ENCODE data around the gene DOCK3.

The DOCK3 gene

DNA sequence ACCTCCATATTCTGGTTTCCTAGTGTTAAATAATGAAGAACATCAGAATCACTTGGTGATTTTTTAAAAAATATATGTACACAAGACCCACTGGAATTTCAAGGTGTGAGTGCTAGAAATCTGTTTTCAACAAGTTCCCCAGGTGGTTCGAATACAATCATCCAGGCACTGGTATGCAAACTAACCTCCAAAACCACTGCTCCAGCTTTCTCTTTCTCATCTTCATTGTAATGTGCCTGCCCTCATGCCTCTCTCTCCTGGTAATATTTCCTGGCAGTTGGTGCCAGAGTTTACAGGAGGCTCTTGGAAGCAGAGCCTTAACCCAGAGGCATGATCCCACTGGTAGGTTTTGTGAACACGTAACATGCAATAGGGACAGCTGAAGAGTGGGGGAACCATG lies 547.2 kb downstream of the DOCK3 start:
- H3K27ac ChIP-seq (ENCODE audit: low read depth, low read length), result no peak overlapping the region
- H3K9me2 ChIP-seq (replicated peaks; ENCODE audit: control insufficient read depth, low read length), result no peaks in the 10 kb centered on the region
- H3K4me2 ChIP-seq (ENCODE audit: low read length), result no peak overlapping the region
- H3K9me3 ChIP-seq (ENCODE audit: control insufficient read depth, insufficient read depth, low read length), result no peaks in the 10 kb centered on the region
- H4K20me1 ChIP-seq (ENCODE audit: control insufficient read depth, insufficient read depth, low read depth, low read length), result no peaks in the 10 kb centered on the region
- peaks cover 4% of the 10 kb centered on the region; the same call in 1 of the 2 replicates for H3K27me3 ChIP-seq (ENCODE audit: control insufficient read depth, low read length)
- TF ChIP-seq EZH2phosphoT487 (IDR thresholded peaks at IDR 0.05; ENCODE audit: borderline replicate concordance, low read length), result no peak
- TF ChIP-seq CTCF (IDR thresholded peaks at IDR 0.05; ENCODE audit: low read depth, low read length, poor library complexity, severe bottlenecking), result no peak
- H3K79me2 ChIP-seq (ENCODE audit: control insufficient read depth, low read length), result no peaks in the 10 kb centered on the region
- H3K4me1 ChIP-seq (ENCODE audit: control insufficient read depth, low read length), result no peaks in the 10 kb centered on the region
- H3K4me3 ChIP-seq (ENCODE audit: low read length), result no peak overlapping the region
- no peaks in the 10 kb centered on the region for H3K36me3 ChIP-seq (ENCODE audit: control insufficient read depth, low read length)
- no peaks in the 10 kb centered on the region for H3F3A ChIP-seq (ENCODE audit: control insufficient read depth, insufficient read depth)

GRCh38 chr3:51224283-51224682 lies 549.6 kb downstream of the DOCK3 start:
- Histone ChIP-seq H3F3A (ENCODE audit: control insufficient read depth, insufficient read depth) (no peaks in the 10 kb centered on the region), H3K36me3 (ENCODE audit: control insufficient read depth, low read length) (no peaks in the 10 kb centered on the region), H3K4me3 (ENCODE audit: low read length) (no peak overlapping the region), H3K4me1 (ENCODE audit: control insufficient read depth, low read length) (no peaks in the 10 kb centered on the region), H3K4me2 (ENCODE audit: low read length) (no peak overlapping the region), H3K9me2 (replicated peaks; ENCODE audit: control insufficient read depth, low read length) (no peaks in the 10 kb centered on the region), H4K20me1 (ENCODE audit: control insufficient read depth, insufficient read depth, low read depth, low read length) (no peaks in the 10 kb centered on the region), H3K9me3 (ENCODE audit: control insufficient read depth, insufficient read depth, low read length) (no peaks in the 10 kb centered on the region), H3K27ac (ENCODE audit: low read depth, low read length) (no peak overlapping the region), H3K79me2 (ENCODE audit: control insufficient read depth, low read length) (no peaks in the 10 kb centered on the region), H3K27me3 (ENCODE audit: control insufficient read depth, low read length) (peaks cover 4% of the 10 kb centered on the region; the same call in 1 of the 2 replicates)
- no peak for TF ChIP-seq EZH2phosphoT487 (IDR thresholded peaks at IDR 0.05; ENCODE audit: borderline replicate concordance, low read length)

GRCh38 chr3:51224843-51225242 lies 550.1 kb downstream of the DOCK3 start:
- Histone ChIP-seq H3F3A (ENCODE audit: control insufficient read depth, insufficient read depth) (no peaks in the 10 kb centered on the region), H3K79me2 (ENCODE audit: control insufficient read depth, low read length) (no peaks in the 10 kb centered on the region), H3K9me3 (ENCODE audit: control insufficient read depth, insufficient read depth, low read length) (no peaks in the 10 kb centered on the region), H3K27ac (ENCODE audit: low read depth, low read length) (no peak overlapping the region), H3K4me1 (ENCODE audit: control insufficient read depth, low read length) (no peaks in the 10 kb centered on the region), H3K27me3 (ENCODE audit: control insufficient read depth, low read length) (peaks cover 4% of the 10 kb centered on the region; the same call in 1 of the 2 replicates), H3K4me3 (ENCODE audit: low read length) (no peak overlapping the region), H3K9me2 (replicated peaks; ENCODE audit: control insufficient read depth, low read length) (no peaks in the 10 kb centered on the region), H3K36me3 (ENCODE audit: control insufficient read depth, low read length) (no peaks in the 10 kb centered on the region), H3K4me2 (ENCODE audit: low read length) (no peak overlapping the region), H4K20me1 (ENCODE audit: control insufficient read depth, insufficient read depth, low read depth, low read length) (no peaks in the 10 kb centered on the region)
- no peak for TF ChIP-seq CTCF (IDR thresholded peaks at IDR 0.05; ENCODE audit: low read depth, low read length, poor library complexity, severe bottlenecking)

GRCh38 chr3:51242939-51243338 lies 568.2 kb downstream of the DOCK3 start:
- Histone ChIP-seq H3K4me1 (ENCODE audit: control insufficient read depth, low read length) (no peaks in the 10 kb centered on the region), H4K20me1 (ENCODE audit: control insufficient read depth, insufficient read depth, low read depth, low read length) (no peaks in the 10 kb centered on the region), H3K27me3 (ENCODE audit: control insufficient read depth, low read length) (no peaks in the 10 kb centered on the region), H3K9me3 (ENCODE audit: control insufficient read depth, insufficient read depth, low read length) (no peaks in the 10 kb centered on the region), H3K27ac (ENCODE audit: low read depth, low read length) (no peak overlapping the region), H3K36me3 (ENCODE audit: control insufficient read depth, low read length) (no peaks in the 10 kb centered on the region), H3K4me2 (ENCODE audit: low read length) (no peak overlapping the region), H3K9me2 (replicated peaks; ENCODE audit: control insufficient read depth, low read length) (no peaks in the 10 kb centered on the region), H3K4me3 (ENCODE audit: low read length) (no peak overlapping the region), H3F3A (ENCODE audit: control insufficient read depth, insufficient read depth) (no peaks in the 10 kb centered on the region), H3K79me2 (ENCODE audit: control insufficient read depth, low read length) (no peaks in the 10 kb centered on the region)
- TF ChIP-seq EZH2phosphoT487 (IDR thresholded peaks at IDR 0.05; ENCODE audit: borderline replicate concordance, low read length) (no peak), CTCF (IDR thresholded peaks at IDR 0.05; ENCODE audit: low read depth, low read length, poor library complexity, severe bottlenecking) (no peak)

All from DOHH2 (cell line).